Stromal cell of bone marrow (primary cell): ENCODE results near the gene CCHCR1.
"Not testable (repeated sequence)": the region's sequence is repeated elsewhere in the genome, so short reads cannot be mapped to it uniquely, and the experiment has no call there.

Experiments
- DNase-seq: peaks from one replicate; pipeline ENCODE4 v3.0.0-alpha.2; 2012; ENCODE audit warnings: low read depth

Gene CCHCR1, protein sequence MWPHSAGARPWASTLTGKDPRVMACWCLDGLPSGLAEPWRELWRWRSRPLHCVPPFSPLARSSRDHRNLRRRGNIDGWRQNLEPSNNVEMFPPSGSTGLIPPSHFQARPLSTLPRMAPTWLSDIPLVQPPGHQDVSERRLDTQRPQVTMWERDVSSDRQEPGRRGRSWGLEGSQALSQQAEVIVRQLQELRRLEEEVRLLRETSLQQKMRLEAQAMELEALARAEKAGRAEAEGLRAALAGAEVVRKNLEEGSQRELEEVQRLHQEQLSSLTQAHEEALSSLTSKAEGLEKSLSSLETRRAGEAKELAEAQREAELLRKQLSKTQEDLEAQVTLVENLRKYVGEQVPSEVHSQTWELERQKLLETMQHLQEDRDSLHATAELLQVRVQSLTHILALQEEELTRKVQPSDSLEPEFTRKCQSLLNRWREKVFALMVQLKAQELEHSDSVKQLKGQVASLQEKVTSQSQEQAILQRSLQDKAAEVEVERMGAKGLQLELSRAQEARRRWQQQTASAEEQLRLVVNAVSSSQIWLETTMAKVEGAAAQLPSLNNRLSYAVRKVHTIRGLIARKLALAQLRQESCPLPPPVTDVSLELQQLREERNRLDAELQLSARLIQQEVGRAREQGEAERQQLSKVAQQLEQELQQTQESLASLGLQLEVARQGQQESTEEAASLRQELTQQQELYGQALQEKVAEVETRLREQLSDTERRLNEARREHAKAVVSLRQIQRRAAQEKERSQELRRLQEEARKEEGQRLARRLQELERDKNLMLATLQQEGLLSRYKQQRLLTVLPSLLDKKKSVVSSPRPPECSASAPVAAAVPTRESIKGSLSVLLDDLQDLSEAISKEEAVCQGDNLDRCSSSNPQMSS

DNA sequence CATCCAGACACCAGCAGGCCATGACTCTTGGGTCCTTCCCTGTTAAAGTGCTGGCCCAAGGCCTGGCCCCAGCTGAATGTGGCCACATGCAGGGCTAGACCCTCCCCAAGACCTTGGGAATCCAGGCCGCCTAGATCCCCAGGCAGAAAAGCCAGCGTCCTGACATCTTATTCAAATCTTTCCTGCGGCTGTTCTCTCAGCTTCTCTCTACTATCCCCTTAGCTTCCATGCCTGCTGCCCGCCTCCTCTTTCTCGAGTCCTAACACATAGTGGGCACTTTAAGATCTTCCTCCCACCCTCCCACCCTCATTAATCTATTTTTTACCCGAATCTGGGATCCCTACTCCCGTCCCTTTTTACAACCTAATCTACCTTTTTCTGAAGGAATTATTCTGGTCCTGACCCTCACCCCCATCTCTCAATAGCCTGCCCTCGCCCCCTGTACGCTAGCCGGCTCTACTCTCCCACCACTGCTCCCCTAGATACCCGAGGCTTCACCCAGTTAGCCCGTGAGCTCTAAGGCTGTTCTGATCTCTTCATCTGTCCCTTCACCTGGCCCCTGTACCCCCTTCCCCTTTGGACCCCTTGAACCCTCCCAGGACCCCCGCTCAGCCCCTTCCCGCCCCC, at the start of gene CCHCR1:
CCHCR1 (minus strand) TSS at position 290 of the 627 bp plus-strand sequence; CDS start at position 88, 202 bp downstream.
- no peak for DNase-seq

DNA sequence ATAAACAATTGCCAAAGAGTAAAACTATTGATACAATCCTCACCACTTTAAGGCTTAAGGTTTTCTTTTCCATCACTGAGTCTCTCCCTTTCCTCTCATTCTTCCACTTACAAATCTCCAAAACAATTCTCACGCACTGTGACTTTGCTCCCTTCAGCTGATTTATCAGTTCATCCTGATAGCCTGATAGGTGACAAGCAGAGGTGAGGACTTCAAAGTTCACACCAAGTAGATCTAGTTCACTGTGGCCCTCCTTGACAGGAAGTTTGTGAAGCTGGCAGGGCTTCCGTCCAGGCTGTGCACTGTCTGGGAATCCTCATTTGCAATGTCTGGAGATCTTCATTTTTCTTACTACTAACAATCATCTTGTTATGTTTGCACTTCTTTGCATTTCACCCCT, 48.0 kb upstream of the CCHCR1 start:
- no peak for DNase-seq

DNA sequence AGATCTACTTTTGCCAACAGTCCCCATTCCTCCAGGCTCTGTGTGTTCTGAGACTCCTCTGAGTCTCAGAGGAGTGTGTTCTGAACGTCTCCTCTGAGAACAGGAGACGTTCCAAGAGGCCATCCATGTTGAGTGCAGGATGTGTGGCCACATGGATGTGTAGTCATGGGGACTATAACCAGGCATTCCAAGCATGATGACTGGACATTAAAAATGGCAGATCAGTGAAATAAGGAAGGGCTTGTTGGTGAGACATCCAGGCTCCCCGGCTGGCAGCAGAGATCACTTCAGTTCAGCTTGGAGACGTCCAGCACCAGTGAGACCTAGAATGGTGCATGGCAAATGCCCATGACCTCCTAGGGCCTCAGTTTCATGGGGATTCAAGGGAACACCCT, 47.1 kb upstream of the CCHCR1 start:
- DNase-seq = no peak

DNA sequence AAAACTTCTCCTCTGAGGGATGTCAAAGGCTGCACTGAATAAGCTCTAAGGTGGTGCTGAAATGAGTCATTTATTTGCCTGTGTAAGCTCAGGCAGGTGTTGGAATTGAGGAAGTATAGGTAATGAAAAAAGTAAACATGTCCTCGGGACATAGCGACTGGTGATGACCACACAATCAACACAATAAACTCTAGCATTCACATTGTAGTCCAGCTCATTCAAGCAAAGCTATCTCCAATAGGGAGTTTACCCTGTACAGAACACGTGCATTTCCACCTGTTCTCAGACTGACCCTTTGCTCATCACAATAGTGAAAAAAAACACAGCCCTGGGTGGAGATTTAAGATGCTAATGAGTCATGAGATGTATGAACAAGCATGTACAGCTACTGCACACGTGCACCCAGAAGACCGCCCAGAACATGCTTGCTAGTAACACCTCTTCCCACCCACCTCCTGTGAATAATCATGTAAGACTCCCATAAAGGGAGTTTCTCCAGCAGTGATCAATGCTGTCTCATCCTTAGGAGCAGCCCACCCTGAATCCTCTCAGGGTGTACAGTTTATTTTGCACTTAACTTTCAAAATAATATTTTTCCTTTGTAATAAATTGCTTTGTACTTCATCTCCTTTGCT, 45.9 kb upstream of the CCHCR1 start:
- no peak for DNase-seq

DNA sequence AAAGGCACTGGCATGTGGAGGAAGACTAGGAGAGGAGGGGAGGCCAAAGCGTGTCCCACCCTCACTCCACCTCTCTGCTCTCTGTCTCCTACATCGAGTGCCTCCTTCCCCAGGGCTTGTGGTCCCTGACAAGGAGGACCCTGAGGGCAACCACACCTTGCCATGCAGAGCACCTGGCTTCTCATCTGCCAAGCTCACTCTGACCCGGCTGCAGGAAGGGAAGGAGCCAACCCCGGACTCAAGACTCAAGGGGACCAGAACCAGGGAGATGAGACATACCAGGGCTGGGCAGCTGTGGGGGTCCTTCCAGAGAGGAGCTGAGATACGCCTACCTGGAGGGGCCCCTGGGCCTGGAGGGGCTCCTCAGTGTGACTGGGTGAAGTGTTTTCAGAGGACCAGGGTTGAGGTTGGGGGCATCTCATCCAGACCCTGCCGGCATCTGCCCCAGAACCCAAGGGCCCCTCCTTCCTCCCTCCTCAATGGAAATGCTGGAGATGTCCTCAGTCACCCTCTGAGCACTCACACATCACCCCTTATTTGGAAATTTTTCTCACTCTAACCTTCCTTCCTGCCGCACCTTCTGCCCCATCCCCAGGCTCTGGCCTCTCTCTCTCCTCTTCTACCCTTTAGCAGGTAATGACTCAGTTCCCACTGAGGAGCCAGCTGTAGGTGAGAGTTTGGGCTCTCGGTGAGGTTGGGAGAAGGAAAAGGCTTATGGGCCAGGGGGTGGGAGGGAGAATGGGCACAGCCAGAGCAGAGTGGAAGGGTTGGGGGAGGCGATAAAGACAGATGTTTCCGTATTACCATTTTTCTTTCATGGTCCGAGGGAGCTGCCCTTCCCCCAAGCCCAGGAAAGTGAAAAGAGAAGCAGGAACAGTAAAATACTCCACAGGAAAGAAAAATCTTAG, 44.9 kb upstream of the CCHCR1 start:
- no peak for DNase-seq

DNA sequence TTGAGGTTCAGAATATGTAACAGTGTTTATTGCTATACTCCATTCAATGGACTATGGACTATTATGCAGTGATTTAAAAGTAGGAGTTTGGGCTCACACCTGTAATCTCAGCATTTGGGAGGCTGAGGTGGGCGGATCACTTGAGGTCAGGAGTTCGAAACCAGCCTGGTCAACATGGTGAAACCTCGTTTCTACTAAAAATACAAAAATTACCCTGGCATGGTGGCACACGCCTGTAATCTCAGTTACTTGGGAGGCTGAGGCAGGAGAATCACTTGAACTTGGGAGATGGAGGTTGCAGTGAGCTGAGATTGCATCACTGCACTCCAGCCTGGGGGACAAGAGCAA, 41.5 kb upstream of the CCHCR1 start:
- DNase-seq = not testable (repeated sequence)

DNA sequence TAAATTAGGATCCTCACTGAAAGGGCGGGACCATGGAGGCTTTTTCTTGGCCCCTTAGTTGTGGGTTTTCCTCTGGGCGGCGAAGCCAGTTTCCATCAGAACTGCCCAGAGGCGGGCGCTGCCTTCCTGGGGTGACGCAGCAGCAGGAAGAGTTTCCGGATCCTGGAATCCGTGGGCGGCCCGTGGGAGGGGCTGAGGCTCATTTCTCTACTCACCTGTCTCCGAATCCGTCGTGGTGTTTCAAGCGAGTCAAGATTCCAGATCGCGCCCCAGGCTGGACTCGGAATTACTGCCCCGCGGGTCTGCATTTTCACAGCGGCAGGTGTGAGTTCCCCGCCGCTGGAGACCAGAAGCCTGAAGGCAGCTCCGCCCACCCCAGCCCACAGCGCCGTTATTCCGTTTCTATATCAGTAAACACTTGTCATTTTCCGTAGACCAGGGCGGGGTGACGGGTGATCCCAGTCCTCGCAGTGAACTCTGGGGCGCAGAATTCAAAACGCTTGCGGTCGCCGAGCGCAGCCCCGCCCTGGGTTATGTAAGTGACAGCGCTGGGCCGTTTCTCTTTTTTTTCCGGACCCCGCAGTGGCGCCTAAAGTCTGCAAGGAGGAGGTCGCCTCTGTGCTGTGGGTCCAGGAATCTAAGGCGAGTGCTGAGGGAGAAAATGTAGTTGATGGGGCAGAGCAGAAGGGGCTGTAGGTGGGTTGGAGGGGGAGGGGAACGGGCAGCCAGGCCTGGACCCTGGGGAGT, 40.1 kb upstream of the CCHCR1 start:
- peak; percentile 62 for DNase-seq

DNA sequence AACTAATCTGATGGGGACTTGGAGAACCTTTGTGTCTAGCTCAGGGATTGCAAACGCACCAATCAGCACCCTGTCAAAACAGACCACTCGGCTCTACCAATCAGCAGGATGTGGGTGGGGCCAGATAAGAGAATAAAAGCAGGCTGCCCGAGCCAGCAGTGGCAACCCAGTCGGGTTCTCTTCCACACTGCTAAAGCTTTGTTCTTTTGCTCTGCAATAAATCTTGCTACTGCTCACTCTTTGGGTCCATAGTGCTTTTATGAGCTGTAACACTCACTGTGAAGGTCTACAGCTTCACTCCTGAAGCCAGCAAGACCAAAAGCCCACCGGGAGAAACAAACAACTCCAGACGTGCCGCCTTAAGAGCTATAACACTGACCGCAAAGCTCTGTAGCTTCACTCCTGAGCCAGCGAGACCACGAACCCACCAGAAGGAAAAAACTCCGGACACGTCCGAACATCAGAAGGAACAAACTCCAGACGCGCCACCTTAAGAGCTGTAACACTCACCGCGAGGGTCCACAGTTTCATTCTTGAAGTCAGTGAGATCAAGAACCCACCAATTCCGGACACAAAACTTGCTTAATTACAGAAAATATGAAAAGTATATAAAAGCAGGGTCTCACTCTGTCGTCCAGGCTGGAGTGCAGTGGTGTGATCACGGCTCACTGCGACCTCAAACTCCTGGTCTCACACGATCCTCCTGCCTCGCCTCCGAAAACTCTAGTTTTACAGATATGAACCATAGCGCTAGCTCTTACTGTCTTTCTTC, 38.8 kb upstream of the CCHCR1 start:
- DNase-seq = not testable (repeated sequence)

DNA sequence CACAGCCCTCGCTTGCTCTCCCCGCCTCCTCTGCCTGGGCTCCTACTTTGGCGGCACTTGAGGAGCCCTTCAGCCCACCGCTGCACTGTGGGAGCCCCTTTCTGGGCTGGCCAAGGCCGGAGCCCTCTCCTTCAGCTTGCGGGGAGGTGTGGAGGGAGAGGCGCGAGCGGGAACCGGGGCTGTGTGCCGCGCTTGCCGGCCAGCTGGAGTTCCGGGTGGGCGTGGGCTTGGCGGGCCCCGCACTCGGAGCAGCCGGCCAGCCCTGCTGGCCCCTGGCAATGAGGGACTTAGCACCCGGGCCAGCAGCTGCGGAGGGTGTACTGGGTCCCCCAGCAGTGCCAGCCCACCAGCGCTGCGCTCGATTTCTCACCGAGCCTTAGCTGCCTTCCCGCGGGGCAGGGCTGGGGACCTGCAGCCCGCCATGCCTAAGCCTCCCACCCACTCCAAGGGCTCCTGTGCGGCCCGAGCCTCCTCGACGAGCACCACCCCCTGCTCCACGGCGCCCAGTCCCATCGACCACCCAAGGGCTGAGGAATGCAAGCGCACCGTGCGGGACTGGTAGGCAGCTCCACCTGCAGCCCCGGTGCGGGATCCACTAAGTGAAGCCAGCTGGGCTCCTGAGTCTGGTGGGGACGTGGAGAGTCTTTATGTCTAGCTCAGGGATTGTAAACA, 37.8 kb upstream of the CCHCR1 start:
- DNase-seq = not testable (repeated sequence)

DNA sequence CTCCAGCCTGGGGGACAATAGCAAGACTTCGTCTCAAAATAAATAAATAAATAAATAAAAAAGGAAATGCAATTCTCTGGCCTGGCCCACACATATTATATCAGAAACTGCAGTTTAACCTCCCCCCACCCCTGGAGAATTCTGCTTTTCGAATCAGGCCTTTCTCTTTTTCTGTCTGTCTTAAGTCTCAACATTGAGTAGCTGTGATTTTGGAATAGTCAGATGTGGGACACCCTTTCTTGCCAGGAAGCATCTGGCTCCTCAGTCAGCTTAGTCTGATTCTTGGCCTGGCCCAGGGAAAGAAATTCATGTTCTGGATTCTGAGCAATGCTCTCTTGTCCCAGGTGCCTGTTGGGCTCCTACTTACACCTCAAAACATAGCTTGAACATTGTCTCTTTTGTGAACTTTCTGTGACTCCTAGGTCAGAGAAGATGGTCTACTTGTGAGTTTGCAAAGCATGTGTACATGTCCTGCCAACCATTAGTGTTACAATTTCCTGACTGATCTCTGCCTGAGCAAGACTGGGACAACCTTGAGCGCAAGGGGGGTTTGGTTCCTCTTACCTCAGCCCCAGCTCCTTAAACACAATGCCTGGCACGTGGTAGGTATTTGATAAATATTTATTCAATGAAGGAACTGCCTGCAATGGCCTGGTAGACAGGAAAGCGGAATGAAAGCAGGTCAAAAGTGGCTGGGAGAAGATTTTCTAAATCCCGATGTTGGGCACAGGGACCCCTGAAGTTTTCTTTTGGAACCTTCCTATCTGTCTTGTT, 36.6 kb upstream of the CCHCR1 start:
- DNase-seq = no peak

DNA sequence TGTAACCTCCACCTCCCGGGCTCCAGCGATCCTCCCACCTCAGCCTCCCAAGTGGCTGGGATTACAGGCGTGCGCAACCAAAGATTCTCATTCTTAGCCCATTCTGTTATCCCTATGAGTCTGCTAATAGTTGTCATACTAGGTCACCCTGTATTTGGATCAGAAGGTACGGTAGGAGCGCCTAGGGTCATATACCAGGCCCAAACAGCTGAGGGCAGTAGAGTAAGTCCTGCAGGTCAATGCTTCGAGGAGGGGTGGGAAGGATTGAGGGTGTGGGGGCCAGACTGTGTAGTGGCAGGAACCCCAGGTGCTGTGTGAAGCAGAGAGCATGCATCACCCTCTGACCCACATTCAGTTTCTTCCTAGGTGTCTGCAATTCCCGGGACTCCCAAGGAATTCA, 35.6 kb upstream of the CCHCR1 start:
- DNase-seq = no peak

DNA sequence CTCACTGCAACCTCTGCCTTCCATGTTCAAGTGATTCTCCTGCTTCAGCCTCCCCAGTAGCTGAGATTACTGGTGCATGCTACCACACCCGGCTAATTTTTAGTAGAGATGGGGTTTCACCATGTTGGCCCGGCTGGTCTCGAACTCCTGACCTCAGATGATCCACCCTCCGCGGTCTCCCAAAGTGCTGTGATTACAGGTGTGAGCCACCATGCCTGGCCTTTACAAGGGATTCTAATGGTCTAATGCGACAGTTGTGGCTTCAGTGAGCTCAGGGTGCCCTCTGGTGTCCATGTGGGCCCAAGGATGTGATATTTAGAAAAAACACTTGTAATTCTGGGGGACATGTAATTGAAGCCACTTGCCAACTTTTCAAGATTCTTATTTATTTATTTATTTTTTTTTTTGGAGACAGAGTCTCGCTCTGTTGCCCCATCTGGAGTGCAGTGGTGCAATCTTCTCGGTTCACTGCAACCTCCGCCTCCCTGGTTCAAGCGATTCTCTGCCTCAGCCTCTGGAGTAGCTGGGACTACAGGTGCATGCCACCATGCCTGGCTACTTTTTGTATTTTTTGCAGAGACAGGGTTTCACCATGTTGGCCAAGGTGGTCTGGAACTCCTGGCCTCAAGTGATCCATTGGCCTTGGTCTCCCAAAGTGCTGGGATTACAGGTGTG, 35.0 kb upstream of the CCHCR1 start:
- peak; percentile 45 for DNase-seq

DNA sequence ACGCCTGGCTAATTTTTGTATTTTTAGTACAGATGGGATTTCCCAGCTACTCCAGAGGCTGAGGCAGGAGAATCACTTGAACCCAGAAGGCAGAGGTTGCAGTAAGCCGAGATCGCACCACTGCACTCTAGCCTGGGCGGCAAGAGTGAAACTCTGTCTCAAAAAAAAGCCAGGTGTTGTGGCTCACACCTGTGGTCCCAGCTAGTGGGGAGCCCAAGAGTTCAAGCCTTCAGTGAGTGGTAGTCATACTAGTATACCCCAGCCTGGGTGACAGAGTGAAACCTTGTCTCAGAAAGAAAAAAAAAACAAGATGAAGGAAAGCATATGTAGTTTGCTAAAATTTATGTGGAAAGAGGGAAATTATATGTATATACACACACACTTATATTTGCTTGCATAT, 32.9 kb upstream of the CCHCR1 start:
- no peak for DNase-seq

DNA sequence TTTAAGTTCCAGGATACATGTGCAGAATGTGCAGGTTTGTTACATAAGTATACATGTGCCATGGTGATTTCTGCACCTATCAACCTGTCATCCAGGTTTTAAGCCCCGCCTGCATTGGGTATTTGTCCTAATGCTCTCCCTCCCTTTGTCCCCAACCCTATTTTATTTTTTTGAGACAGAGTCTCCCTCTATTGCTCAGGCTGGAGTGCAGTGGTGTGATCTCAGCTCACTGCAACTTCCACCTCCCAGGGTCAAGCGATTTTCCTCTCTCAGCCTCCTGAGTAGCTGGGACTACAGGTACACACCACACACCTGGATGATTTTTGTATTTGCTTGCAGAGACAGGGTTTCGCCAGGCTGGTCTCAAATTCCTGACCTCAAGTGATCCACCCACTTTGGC, 31.6 kb upstream of the CCHCR1 start:
- not testable (repeated sequence) for DNase-seq

DNA sequence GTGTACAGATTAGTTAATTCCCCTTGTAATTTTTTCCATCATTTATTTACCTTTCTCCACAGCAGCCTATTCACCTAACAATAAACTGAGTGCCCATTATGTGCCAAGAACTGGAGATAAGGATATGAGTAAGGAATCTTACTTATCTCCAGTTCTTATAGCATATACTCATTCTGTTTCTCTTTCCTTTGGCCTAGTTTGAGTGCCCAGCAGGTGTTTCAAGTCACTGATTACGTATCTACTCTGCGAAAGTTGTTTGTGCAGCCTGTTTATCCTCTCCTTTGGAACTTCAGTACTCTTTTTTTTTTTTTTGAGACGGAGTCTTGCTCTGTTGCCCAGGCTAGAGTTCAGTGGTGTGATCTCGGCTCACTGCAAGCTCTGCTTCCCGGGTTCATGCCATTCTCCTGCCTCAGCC, 30.2 kb upstream of the CCHCR1 start:
- no peak for DNase-seq

DNA sequence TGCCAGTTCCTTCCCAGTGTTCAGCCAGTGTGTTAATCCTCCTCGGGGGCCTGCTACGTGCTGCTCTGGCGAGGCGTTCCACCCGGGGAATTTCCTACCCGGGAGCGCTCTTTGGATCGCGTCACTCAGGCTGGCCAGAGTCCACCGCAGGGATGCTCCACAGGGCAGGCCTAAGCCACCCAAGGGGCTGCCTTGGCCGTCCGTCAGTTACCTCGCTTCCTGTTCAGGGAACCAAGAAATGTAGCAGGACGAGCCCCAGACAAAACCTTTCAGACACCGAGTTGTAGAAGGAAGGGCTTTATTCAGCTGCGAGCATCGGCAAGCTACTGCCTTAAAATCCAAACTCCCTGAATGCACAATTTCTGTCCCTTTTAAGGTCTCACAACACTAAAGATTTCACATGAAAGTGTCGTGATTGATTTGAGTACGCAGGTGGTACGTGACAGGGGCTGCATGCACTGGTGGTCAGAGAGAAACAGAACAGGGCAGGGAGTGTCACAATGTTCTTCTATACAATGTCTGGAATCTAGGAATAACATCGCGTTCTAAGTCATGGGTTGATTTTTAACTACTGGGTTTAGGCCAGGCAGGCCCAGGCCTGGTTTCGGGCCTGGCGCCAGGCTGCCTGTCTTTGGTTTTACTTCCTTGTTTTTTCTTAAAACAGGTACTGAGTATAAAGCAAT, 28.6 kb upstream of the CCHCR1 start:
- DNase-seq = peak; percentile 50

DNA sequence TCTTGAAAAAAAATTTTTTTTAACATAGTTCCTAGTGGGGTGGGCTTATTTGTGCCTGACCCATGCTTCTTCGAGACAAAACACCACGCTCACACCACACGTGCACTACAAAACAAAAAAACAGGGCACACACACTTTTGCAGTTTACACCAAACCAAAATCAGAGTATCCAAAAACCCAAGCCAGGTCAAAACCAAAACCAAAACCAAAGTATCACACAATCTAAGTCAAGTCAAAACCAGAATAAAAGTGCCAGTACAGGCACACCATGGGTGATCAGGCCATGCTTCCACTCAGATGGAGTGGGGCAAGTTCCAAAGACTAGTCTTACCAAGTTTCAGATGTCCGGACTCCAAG, 28.1 kb upstream of the CCHCR1 start:
- DNase-seq = not testable (repeated sequence)
